Osteoblast (primary cell): Measurements from ENCODE around the gene ZNF525. TPM values are rescaled to one million over a fixed set of nuclear protein-coding genes. Genes with fewer than 3 reads are reported as not detected.
"Not testable (repeated sequence)": the region's sequence is repeated elsewhere in the genome, so short reads cannot be mapped to it uniquely, and the experiment has no call there.

ENCODE experiments used
- DNase-seq: peaks from one replicate; pipeline ENCODE4 v3.0.0; 2011; ENCODE audit warnings: low spot score, mixed read lengths; ENCODE audit not compliant: insufficient read length; ENCODE audit errors: missing footprints
- H2AFZ ChIP-seq: 2 replicates; pipeline ENCODE4 v1.6.0; 2011; ENCODE audit warnings: mild to moderate bottlenecking, low read length
- H3K27ac ChIP-seq: 2 replicates; pipeline ENCODE4 v1.5.1; 2011; ENCODE audit warnings: mild to moderate bottlenecking, low read depth, low read length, moderate library complexity
- H3K27me3 ChIP-seq: 2 replicates; pipeline ENCODE4 v1.6.0; 2012; ENCODE audit warnings: mild to moderate bottlenecking, control low read depth, inconsistent platforms, low read length, moderate library complexity; ENCODE audit not compliant: insufficient read depth
- H3K36me3 ChIP-seq: 2 replicates; pipeline ENCODE4 v1.5.1; 2011; ENCODE audit warnings: mild to moderate bottlenecking, low read length, control low read depth, moderate library complexity; ENCODE audit not compliant: insufficient read depth
- H3K4me1 ChIP-seq: 2 replicates; pipeline ENCODE4 v1.5.1; 2011; ENCODE audit warnings: mild to moderate bottlenecking, low read length, control low read depth, moderate library complexity; ENCODE audit not compliant: insufficient read depth
- H3K4me2 ChIP-seq: 2 replicates; pipeline ENCODE4 v1.6.0; 2011; ENCODE audit warnings: mild to moderate bottlenecking, low read length; ENCODE audit not compliant: insufficient read depth
- H3K4me3 ChIP-seq: fragments of 200-600 bp; sonication (generic); 3 replicates; pipeline ENCODE4 v1.5.1; 2012; ENCODE audit warnings: mild to moderate bottlenecking, low read length, inconsistent platforms; ENCODE audit not compliant: insufficient read depth
- H3K79me2 ChIP-seq: 2 replicates; pipeline ENCODE4 v1.6.0; 2012; ENCODE audit warnings: mild to moderate bottlenecking, low read length, control low read depth, inconsistent platforms; ENCODE audit not compliant: insufficient read depth
- H3K9me3 ChIP-seq: 2 replicates; pipeline ENCODE4 v1.5.1; 2011; ENCODE audit warnings: low read depth, low read length, control low read depth
- H4K20me1 ChIP-seq: 2 replicates; pipeline ENCODE4 v1.6.0; 2012; ENCODE audit warnings: mild to moderate bottlenecking, low read length, control low read depth; ENCODE audit not compliant: insufficient read depth
- CTCF ChIP-seq: IDR thresholded peaks from 2 replicates; pipeline ENCODE4 v1.5.1; 2011; ENCODE audit warnings: mild to moderate bottlenecking, low read depth, low read length, moderate library complexity; ENCODE audit errors: extremely low read depth
- total RNA-seq: library from RNA; depleted of rRNA; stranded (reverse); fragments of >200 nt; gene quantifications from 2 replicates; pipeline ENCODE4 v1.2.3, GENCODE V29; 2012

The ZNF525 gene
- total RNA-seq, 1 donor: 8.0 TPM

- no peak overlapping the region for H3K4me2 ChIP-seq
- DNase-seq: no peak
- H2AFZ ChIP-seq: no peak overlapping the region
- H3K79me2 ChIP-seq: no peaks in the 10 kb centered on the region
- no peaks in the 10 kb centered on the region for H3K9me3 ChIP-seq
- no peak overlapping the region for H3K4me3 ChIP-seq
- no peaks in the 10 kb centered on the region for H3K27me3 ChIP-seq
- H3K27ac ChIP-seq: no peak overlapping the region
- TF ChIP-seq CTCF: no peak
- H4K20me1 ChIP-seq: no peaks in the 10 kb centered on the region
- peaks cover 9% of the 10 kb centered on the region for H3K4me1 ChIP-seq
- no peaks in the 10 kb centered on the region for H3K36me3 ChIP-seq
Observed at GRCh38 chr19:53389978-53390377, 24.5 kb downstream of the ZNF525 start.

GRCh38 chr19:53394522-53394973 is 29.0 kb downstream of the ZNF525 start:
- H3K4me2 ChIP-seq: peak overlapping the region; percentile 97
- H3K36me3 ChIP-seq: peaks cover 7% of the 10 kb centered on the region
- peak overlapping the region; percentile 92 for H3K4me3 ChIP-seq
- H3K79me2 ChIP-seq: peaks cover 19% of the 10 kb centered on the region
- H3K27me3 ChIP-seq: no peaks in the 10 kb centered on the region
- no peaks in the 10 kb centered on the region for H3K9me3 ChIP-seq
- DNase-seq: peak; percentile 81
- peaks cover 12% of the 10 kb centered on the region for H3K4me1 ChIP-seq
- peak overlapping the region; percentile 96 for H2AFZ ChIP-seq
- H4K20me1 ChIP-seq: no peaks in the 10 kb centered on the region
- H3K27ac ChIP-seq: peak overlapping the region; percentile 70
- no peak for TF ChIP-seq CTCF

- peaks cover 12% of the 10 kb centered on the region for H3K4me1 ChIP-seq
- H3K36me3 ChIP-seq: peaks cover 13% of the 10 kb centered on the region
- H3K9me3 ChIP-seq: no peaks in the 10 kb centered on the region
- H3K79me2 ChIP-seq: peaks cover 19% of the 10 kb centered on the region
- TF ChIP-seq CTCF: peak; percentile 29
- no peaks in the 10 kb centered on the region for H3K27me3 ChIP-seq
- H3K4me2 ChIP-seq: peak within 1 kb of the TSS; percentile 97
- peak within 1 kb of the TSS; percentile 70 for H3K27ac ChIP-seq
- no peaks in the 10 kb centered on the region for H4K20me1 ChIP-seq
- peak within 1 kb of the TSS; percentile 92 for H3K4me3 ChIP-seq
- peak; percentile 97 for DNase-seq
- H2AFZ ChIP-seq: peak within 1 kb of the TSS; percentile 96
Observed at GRCh38 chr19:53394974-53395839, 29.7 kb downstream of the ZNF525 start, which contains the start of gene ZNF765. Gene ZNF765, plus strand, starts transcription at chr19:53395149. Its CDS starts 2,867 bp downstream, at chr19:53398016.

- H3K27me3 ChIP-seq, H3K9me3 ChIP-seq, H4K20me1 ChIP-seq, DNase-seq: not testable (repeated sequence)
- Histone ChIP-seq H3K4me2 (peak overlapping the region; percentile 97), H3K79me2 (peaks cover 19% of the 10 kb centered on the region), H3K4me3 (peak overlapping the region; percentile 92), H2AFZ (peak overlapping the region; percentile 96), H3K27ac (peak overlapping the region; percentile 66), H3K4me1 (peaks cover 12% of the 10 kb centered on the region), H3K36me3 (peaks cover 15% of the 10 kb centered on the region)
Observed at GRCh38 chr19:53395840-53396524, 30.5 kb downstream of the ZNF525 start.
